Measurements from ENCODE around the gene FPR1.

Gene FPR1, protein sequence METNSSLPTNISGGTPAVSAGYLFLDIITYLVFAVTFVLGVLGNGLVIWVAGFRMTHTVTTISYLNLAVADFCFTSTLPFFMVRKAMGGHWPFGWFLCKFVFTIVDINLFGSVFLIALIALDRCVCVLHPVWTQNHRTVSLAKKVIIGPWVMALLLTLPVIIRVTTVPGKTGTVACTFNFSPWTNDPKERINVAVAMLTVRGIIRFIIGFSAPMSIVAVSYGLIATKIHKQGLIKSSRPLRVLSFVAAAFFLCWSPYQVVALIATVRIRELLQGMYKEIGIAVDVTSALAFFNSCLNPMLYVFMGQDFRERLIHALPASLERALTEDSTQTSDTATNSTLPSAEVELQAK

GRCh38 chr19:51751655-51752054 is at the start of gene FPR1:
Gene FPR1, minus strand, starts transcription at chr19:51751878. Its CDS starts 4,884 bp downstream, at chr19:51746994.
- no peak for DNase-seq

DNA sequence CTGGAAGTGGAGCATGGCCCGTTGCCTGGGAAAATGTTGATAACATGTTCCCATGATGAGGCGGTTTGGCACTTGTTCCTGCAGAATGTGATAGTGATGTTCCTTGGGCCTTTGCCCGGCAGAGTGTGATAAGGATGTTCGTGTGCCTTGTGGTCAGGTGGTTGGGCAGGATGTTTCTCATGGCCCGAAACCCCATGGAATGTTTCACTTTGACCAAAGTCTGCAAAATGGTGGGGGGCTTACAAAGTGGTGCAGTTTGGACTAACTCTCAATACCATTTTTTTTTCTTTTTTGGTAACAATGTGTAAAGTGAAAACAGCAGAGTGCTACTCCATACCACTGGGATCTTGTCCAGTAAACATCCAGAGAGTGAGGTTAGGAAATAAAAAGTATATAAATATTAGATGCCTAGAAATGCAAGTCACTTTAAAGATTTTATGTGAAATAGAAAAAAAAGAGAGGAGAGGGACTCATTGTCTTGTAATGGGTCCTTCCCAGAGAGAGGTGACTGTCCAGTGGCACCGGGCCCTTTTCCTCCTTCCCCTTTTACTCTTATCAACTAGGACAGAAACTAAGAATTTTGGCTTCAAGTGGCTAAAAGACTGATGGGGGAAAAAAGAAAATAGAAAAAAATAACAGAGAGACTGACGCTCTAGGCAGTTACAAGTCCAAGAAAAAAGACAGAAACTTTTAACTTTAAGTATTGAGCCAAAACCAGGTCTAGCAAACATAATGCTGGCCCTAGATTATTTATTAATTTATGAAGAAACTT is 49.0 kb upstream of the FPR1 start:
- no peak for DNase-seq

DNA sequence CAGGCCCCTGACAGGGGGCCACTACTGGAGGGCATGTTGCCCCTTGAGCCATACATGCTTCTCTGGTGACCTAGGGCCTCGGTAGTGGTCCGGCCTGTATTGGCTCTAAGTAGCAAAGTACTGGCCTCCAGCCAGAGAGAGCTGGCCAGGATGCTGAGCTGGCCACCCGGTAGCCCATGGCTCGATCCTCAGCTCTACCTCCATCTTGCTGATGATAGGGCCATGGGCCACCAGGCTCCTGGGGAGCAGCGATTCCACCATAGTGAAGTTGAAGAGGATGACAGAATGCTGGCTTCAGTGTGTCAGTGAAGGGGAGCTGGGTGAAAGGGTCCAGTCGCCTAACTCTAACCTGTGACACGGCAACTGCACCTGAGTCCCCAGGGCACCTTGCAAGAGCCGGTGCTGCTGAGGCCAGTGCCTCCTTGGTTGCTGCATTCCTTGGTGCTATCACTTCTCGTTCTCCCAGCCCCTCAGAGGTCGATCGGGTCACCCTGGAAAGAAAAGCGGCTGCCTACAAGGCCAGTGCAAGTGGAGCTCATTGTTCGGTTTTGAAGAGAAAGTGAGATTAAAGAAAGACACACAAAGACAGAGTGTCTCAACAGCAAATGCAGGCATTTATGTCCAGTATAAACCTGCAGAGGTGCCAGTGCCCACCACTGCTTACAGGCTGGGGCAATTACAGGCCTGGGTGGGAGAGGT is 48.2 kb upstream of the FPR1 start:
- DNase-seq: no peak

DNA sequence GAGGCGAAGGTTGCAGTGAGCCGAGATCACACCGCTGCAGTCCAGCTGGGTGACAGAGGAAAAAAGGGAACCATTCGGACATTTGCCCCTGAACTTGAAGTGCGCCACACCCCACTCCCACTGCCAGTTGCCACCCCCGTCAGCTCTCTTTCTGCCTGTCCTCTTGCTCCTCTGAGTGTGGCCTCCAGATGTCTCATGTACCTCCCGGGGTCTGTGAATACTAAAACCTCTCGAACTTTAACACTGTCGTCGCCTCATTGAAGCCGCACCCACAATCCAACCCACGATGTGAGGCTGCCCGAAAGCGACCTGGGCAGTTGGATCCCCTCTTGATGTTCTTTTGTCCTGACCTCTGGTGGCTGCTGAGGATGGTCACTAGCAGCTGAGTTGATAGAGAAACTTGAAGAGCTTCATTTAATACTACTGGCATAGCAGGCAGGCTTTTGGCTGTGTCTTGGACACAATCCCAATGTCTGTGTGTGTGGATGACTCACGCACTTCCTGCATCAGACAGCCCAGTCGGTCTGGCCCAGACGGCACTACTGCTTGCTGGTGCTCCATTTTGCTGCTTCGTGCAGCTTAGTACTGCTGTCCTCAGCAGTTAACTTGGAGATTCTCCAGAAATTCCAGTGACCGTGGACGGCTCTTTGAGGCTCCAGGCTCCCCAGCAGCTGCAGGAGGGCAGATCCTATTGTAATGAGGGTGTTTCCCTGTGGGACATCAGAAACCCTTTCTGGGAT is 47.5 kb upstream of the FPR1 start:
- no peak for DNase-seq

DNA sequence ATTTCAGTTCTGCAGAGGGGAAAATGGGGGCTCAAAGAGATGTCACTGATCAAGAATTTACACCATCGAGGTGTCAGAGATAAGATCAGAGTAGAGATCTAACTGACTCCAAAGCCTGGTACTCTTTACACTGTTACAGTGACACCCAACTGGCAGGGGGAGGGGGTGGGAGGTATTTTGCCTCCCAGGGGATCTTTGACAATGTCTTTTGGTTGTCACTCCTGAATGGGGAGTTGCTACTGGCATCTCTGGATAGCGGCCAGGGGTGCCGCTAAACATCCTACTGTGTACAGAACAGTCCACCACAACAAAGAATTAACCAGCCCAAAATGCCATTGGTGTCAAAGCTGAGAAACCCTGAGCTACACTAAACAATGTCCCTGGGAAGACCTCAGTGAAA is 46.4 kb upstream of the FPR1 start:
- no peak for DNase-seq

- no peak for DNase-seq
Observed at GRCh38 chr19:51797480-51797879, 45.8 kb upstream of the FPR1 start.

DNA sequence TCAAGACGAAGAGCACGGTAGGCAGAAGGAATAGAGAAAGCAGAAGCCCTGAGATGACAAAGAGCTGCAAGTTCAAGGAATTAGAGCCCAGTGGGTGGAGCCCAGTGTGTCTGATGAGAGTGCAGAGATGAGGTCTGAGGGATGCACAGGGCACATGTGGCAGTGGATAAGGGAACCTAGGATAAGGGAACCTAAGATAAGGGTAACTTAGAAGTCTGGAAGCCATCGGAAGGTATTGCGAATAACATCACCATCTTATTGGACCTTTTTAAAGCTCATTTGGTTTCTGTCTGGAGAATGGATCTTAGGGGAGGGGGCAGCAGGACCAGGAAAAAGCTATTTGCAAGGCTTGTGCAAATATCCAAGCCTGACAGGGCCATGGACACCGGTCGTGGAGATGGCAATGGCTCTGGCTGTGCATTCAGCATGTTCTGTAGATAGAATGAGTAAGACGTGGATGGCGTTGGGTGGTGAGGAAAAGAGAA is 44.6 kb upstream of the FPR1 start:
- DNase-seq: no peak

- no peak for DNase-seq
Observed at GRCh38 chr19:51794885-51795490, 43.3 kb upstream of the FPR1 start, which contains the start of gene FPR3. Gene FPR3, plus strand, starts transcription at chr19:51795157. Its CDS starts 28,592 bp downstream, at chr19:51823749.

DNA sequence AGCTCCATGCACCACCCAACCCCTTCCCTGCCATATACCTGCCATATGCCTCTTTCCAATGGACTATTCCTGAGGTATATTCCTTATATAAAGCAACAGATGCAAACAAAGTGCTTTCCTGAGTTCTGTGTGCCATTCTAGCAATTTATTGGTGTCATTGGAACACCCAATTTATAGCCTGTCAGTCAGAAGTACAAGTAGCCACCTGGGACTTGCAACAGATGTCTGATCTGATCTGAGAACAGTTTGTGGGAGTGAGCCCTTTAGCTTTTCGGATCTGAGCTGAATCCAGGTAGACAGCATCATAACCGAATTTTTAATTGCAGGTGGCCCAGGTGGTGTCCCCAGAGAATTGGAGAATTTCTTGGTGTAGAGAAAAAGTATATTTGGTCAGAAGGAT is 42.3 kb upstream of the FPR1 start:
- DNase-seq: no peak

DNA sequence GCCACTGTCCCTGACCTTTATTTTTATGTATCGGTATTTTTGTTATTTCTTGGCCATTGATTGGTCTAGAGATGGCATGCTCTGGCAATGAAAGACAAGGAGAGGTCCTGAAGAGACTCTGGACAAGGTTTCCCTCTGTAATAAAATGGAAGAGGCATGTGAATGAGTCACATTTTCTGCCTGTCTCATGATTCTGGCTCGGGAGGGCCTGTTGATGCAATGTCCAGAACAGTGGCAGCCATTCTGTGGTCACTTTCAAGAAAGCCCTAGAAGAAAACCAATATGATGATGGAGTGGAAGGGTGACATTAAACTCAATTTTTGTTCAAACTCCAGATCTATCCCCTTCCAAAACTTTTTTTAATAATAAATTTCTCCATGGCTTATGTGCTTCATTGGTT is 41.3 kb upstream of the FPR1 start:
- no peak for DNase-seq

GRCh38 chr19:51789061-51789795 is 37.5 kb upstream of the FPR1 start:
- no peak for DNase-seq

DNA sequence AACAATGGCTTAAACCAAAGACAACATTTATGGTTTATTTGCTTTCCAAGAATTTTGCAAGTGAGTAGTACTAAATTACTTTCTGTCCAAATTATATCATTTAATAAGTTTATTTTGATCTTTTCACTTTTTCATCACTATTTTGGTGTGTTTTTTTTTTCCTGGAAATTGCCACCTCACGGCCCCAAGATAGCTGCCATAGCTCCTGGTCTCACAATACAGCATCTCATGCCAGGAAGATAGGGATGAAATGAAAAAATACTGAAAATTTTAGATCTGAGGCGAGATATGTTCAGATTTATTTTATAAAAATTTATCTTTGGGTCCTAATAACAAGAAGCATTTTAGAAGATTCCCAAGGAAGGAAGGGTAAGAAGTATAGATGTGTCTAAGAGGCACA is 36.4 kb upstream of the FPR1 start:
- no peak for DNase-seq

- no peak for DNase-seq
Observed at GRCh38 chr19:51786646-51787494, 35.2 kb upstream of the FPR1 start.

GRCh38 chr19:51784922-51785690 is 33.4 kb upstream of the FPR1 start:
- peak; percentile 36 for DNase-seq

DNA sequence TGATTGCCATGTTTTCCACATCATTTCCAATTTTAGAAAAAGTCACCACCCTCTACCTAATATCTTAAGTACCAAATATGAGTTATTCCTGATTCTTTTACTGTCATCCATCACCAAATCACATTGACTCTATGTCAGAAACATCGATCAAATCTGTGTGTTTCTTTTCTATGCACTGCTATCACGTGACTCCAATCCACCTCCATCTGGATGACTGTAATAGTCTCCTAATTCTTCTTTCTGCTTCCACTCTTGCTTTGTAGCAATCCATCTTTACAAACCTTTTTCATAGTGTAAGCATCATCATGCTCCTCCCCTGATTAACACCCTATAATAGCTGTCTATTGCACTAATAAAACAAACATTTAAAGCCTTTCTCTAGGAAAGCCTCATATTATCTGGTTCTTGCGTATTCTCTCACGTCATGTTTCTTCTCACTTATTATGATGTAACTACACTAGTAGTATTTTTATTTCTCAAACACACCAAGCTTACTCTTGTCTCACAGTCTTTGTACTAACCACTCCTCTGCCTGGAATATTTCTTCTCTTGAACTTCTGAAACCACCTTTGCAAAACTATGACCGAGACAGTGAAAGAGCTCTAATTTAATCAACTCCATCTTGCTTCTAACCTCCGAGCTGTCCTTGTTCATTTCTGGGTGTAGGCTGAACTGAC is 32.6 kb upstream of the FPR1 start:
- DNase-seq: no peak

- no peak for DNase-seq
Observed at GRCh38 chr19:51783372-51783771, 31.7 kb upstream of the FPR1 start.

- no peak for DNase-seq
Observed at GRCh38 chr19:51781999-51782398, 30.3 kb upstream of the FPR1 start.

GRCh38 chr19:51780270-51780669 is 28.6 kb upstream of the FPR1 start:
- no peak for DNase-seq

DNA sequence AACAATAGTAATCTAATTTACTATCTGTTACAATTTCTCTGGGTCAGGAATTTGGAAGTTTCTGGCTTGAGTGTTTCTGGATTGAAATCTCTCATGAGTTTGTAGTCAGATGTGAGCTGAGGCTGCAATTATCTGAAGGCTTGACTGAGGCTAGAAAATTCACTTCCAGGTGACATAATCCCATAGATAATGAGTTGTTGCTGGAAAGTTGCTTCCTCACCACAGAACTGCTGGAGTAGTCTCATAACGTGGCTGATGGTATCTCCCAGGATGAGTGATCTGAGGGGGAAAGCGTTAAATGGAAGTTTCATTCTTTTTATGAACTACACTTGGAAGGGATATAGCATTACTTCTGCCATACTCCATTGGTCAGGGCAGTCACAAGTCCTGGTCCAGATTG is 28.0 kb upstream of the FPR1 start:
- DNase-seq: no peak
